ENCODE data around the gene SBK2. TPM values are rescaled to one million over a fixed set of nuclear protein-coding genes. Genes with fewer than 3 reads are reported as not detected.

Gene SBK2
- total and polyA plus RNA-seq, 9 of the 15 experiments (the other 6 are each of a cell fraction or from before 2014, with no cell fraction given) = not detected

- 0 out of 4 replicates have a peak, but pooled peaks of 1 of the 2 experiments have one; percentile 14 for TF ChIP-seq ZNF318 (IDR thresholded peaks at IDR 0.05; ENCODE audit: borderline replicate concordance in 1 of 2, low read depth in 1 of 2)
- TF ChIP-seq PTBP1 (IDR thresholded peaks at IDR 0.05; ENCODE audit: low read depth, low read length) = 0 out of 2 replicates have a peak, but pooled peaks have one; percentile 5
- TF ChIP-seq ZSCAN32 (CRISPR knock-in tag; IDR thresholded peaks at IDR 0.05) = no peak
- TF ChIP-seq ARID2 (IDR thresholded peaks at IDR 0.05) = peak; percentile 56; the same call in 1 of the 2 replicates
- TF ChIP-seq, protein P1, sequence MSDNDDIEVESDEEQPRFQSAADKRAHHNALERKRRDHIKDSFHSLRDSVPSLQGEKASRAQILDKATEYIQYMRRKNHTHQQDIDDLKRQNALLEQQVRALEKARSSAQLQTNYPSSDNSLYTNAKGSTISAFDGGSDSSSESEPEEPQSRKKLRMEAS (CRISPR knock-in tag; IDR thresholded peaks at IDR 0.05) = peak; percentile 100
- no peak for TF ChIP-seq DLX4 (CRISPR knock-in tag; IDR thresholded peaks at IDR 0.05)
- TF ChIP-seq NBN (IDR thresholded peaks at IDR 0.05; ENCODE audit: low read depth) = peak; percentile 100
- peak; percentile 60 to 84; a peak in 3 of 4 replicates for TF ChIP-seq MAZ (CRISPR knock-in tag; conservative IDR thresholded peaks at IDR 0.05 in 1 of 2, IDR thresholded peaks at IDR 0.05 in 1 of 2)
- TF ChIP-seq SMARCC2 (IDR thresholded peaks at IDR 0.05; ENCODE audit: low read depth) = no peak
- TF ChIP-seq, protein P2, sequence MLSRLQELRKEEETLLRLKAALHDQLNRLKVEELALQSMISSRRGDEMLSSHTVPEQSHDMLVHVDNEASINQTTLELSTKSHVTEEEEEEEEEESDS (CRISPR knock-in tag; IDR thresholded peaks at IDR 0.05) = no peak
- 0 out of 2 replicates have a peak, but pooled peaks have one; percentile 25 for TF ChIP-seq PHF21A (IDR thresholded peaks at IDR 0.05; ENCODE audit: borderline replicate concordance, low read depth)
- no peak for TF ChIP-seq MYBL2 (IDR thresholded peaks at IDR 0.05; ENCODE audit: low read depth)
- TF ChIP-seq MYBL2 (CRISPR knock-in tag; IDR thresholded peaks at IDR 0.05; ENCODE audit: borderline replicate concordance) = peak; percentile 42; the same call in 1 of the 2 replicates
- TF ChIP-seq SMAD4 (CRISPR knock-in tag; conservative IDR thresholded peaks at IDR 0.05) = peak; percentile 35; the same call in 1 of the 2 replicates
- no peak for TF ChIP-seq HNRNPL (IDR thresholded peaks at IDR 0.05; ENCODE audit: low read depth, low read length)
- TF ChIP-seq CC2D1A (IDR thresholded peaks at IDR 0.05) = peak; percentile 73
- no peak for TF ChIP-seq EGR1 (conservative IDR thresholded peaks at IDR 0.05)
- peak in 1 of 2 experiments; percentile 21; a peak in 1 of 4 replicates for TF ChIP-seq KDM4B (IDR thresholded peaks at IDR 0.05; ENCODE audit: borderline replicate concordance in 2 of 2, low read depth in 1 of 2)
- 0 out of 2 replicates have a peak, but pooled peaks have one; percentile 54 for TF ChIP-seq NFRKB (IDR thresholded peaks at IDR 0.05; ENCODE audit: low read depth)
These were observed 33.3 kb downstream of the SBK2 start (continued) for GRCh38 chr19:55503502-55504251.
